ENCODE data around the gene TREM2.
"Not testable (repeated sequence)": the region's sequence is repeated elsewhere in the genome, so short reads cannot be mapped to it uniquely, and the experiment has no call there.

The TREM2 gene

DNA sequence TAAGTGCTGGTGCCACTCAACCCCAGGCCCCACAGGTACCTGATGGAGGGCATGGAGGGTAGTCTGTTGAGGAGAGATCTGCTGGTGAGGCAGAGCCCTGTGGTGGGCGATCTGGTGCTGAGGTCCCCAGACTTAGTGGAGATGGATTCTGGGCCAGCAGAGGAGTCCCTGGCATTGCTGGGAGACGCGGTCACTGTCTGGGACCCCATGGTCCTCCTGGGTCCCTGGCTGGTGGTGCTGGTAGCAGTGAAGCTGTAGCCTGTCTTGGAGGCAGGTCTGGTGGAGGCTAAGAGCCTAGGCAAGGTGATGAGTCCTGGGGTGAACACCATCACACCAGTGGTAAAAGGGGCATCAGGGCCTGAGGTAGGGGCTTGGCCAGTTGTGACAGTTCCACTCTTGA is 31.5 kb upstream of the TREM2 start:
- Histone ChIP-seq H3K27ac (ENCODE audit: low read length) (no peak overlapping the region), H3K4me1 (ENCODE audit: control insufficient read depth, insufficient read depth, low read length) (no peaks in the 10 kb centered on the region), H3K4me3 (ENCODE audit: low read length in 2 of 2) (no peak overlapping the region), H3K9ac (ENCODE audit: low read length in 2 of 2) (no peak overlapping the region), H3K27me3 (ENCODE audit: control insufficient read depth in 1 of 2, insufficient read depth in 2 of 2, low read length in 2 of 2) (peaks cover 0 to 23% of the 10 kb centered on the region in 2 donors), H3K36me3 (ENCODE audit: control insufficient read depth in 2 of 2, insufficient read depth in 2 of 2, low read length in 2 of 2) (no peaks in the 10 kb centered on the region), H3K9me3 (ENCODE audit: control insufficient read depth in 2 of 2, low read length in 2 of 2) (peaks cover 6 to 8% of the 10 kb centered on the region in 2 donors)

DNA sequence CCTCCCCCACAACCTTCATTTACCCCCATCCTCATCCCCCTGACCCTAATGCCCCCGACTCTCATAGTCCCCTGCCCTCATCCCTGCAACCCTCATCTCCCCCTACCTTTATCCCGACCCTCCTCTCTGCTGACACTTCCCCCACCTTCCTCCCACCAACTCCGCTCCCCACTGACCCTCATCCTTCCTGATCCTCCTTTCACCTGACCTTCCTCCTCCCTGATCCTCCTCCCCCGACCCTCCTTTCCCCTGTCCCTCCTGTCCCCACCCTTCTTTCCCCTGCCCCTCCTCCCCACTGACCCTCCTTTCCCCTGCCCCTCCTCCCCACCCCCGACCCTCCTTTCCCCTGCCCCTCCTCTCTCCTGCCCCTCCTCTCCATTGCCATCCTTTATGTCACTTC is 31.0 kb upstream of the TREM2 start:
- no peaks in the 10 kb centered on the region for H3K36me3 ChIP-seq (ENCODE audit: control insufficient read depth in 2 of 2, insufficient read depth in 2 of 2, low read length in 2 of 2)
- H3K9ac ChIP-seq (ENCODE audit: low read length in 2 of 2) = no peak overlapping the region
- peaks cover 8% of the 10 kb centered on the region in 2 donors for H3K9me3 ChIP-seq (ENCODE audit: control insufficient read depth in 2 of 2, low read length in 2 of 2)
- no peak overlapping the region for H3K4me3 ChIP-seq (ENCODE audit: low read length in 2 of 2)
- H3K27ac ChIP-seq (ENCODE audit: low read length) = no peak overlapping the region
- no peaks in the 10 kb centered on the region for H3K4me1 ChIP-seq (ENCODE audit: control insufficient read depth, insufficient read depth, low read length)
- peaks cover 0 to 23% of the 10 kb centered on the region in 2 donors for H3K27me3 ChIP-seq (ENCODE audit: control insufficient read depth in 1 of 2, insufficient read depth in 2 of 2, low read length in 2 of 2)

DNA sequence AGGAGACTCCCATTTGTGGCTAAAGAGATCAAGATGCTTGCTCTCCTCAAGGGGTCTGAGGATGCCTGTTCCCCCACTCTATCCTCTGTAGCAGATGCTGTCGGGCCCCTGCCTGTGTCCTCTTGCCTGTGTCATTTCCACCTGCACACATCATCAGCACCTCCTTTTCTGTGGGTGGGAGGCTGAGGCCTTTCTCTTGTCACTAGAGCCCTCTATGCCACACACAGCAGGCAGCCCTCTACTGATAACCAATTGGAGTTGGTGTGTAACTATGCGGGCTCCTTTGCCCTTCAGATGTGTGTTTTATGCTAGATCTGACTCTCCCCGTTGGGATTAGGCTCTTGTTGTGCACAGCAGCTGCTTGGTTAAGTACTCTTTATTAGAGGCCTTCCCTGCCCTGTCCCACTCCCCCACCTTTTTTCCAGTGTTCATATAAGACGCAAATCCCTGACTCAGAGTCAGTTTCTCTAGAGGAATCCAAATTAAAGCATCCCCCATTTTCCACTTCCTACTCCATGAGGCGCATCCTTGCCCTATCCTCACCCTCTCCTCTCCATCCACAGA is 30.3 kb upstream of the TREM2 start:
- no peak overlapping the region for H3K9ac ChIP-seq (ENCODE audit: low read length in 2 of 2)
- H3K4me3 ChIP-seq (ENCODE audit: low read length in 2 of 2) = no peak overlapping the region
- H3K27ac ChIP-seq (ENCODE audit: low read length) = no peak overlapping the region
- no peaks in the 10 kb centered on the region for H3K36me3 ChIP-seq (ENCODE audit: control insufficient read depth in 2 of 2, insufficient read depth in 2 of 2, low read length in 2 of 2)
- no peaks in the 10 kb centered on the region for H3K4me1 ChIP-seq (ENCODE audit: control insufficient read depth, insufficient read depth, low read length)
- peaks cover 8% of the 10 kb centered on the region in 2 donors for H3K9me3 ChIP-seq (ENCODE audit: control insufficient read depth in 2 of 2, low read length in 2 of 2)
- H3K27me3 ChIP-seq (ENCODE audit: control insufficient read depth in 1 of 2, insufficient read depth in 2 of 2, low read length in 2 of 2) = peaks cover 0 to 25% of the 10 kb centered on the region in 2 donors

DNA sequence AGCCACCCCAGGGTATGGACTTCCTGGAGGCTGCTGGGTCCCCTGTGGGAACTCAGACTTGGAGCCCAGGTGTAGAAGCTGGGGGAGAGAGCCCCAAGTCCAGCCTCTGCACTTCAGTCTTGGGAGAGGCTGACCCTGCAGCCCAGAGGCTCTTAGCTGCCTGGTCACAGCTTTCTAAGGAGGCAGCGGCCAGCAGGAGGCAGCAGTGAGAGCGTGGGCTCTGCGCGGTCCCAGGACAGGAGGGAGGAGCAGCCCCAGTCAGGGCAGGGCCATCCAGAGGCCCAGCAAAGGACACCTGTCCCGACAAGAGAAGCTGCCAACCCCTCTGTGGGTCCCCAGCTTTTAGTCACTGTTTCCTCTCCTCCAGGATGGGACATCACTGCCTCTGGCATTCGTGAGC is 28.7 kb upstream of the TREM2 start:
- peaks cover 8% of the 10 kb centered on the region in 2 donors for H3K9me3 ChIP-seq (ENCODE audit: control insufficient read depth in 2 of 2, low read length in 2 of 2)
- no peak overlapping the region for H3K9ac ChIP-seq (ENCODE audit: low read length in 2 of 2)
- H3K4me3 ChIP-seq (ENCODE audit: low read length in 2 of 2) = no peak overlapping the region
- H3K36me3 ChIP-seq (ENCODE audit: control insufficient read depth in 2 of 2, insufficient read depth in 2 of 2, low read length in 2 of 2) = no peaks in the 10 kb centered on the region
- no peaks in the 10 kb centered on the region for H3K4me1 ChIP-seq (ENCODE audit: control insufficient read depth, insufficient read depth, low read length)
- no peak overlapping the region for H3K27ac ChIP-seq (ENCODE audit: low read length)
- H3K27me3 ChIP-seq (ENCODE audit: control insufficient read depth in 1 of 2, insufficient read depth in 2 of 2, low read length in 2 of 2) = peaks cover 0 to 22% of the 10 kb centered on the region in 2 donors

DNA sequence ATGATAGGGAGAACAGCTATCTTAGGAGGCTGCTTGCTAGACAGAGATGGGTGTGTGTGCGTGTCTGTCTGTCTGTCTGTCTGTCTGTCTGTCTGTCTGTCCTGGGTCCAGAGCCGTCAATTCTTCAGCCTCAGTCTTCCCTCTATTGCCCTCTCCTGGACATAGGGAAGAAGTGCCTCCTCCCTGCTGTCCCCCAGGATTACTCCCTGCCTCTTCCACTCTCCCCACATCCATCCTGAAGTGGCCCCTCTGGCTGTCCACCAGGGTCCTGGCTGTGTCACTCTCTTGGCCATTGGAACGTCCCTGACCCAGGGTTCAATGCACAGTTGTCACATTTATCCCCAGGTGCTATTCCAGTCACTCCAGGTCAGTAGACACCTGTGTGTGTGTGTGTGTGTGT is 27.9 kb upstream of the TREM2 start:
- Histone ChIP-seq H3K4me1 (ENCODE audit: control insufficient read depth, insufficient read depth, low read length) (no peaks in the 10 kb centered on the region), H3K27ac (ENCODE audit: low read length) (no peak overlapping the region), H3K4me3 (ENCODE audit: low read length in 2 of 2) (no peak overlapping the region), H3K9me3 (ENCODE audit: control insufficient read depth in 2 of 2, low read length in 2 of 2) (peaks cover 8% of the 10 kb centered on the region in 2 donors), H3K27me3 (ENCODE audit: control insufficient read depth in 1 of 2, insufficient read depth in 2 of 2, low read length in 2 of 2) (peaks cover 0 to 22% of the 10 kb centered on the region in 2 donors), H3K9ac (ENCODE audit: low read length in 2 of 2) (no peak overlapping the region), H3K36me3 (ENCODE audit: control insufficient read depth in 2 of 2, insufficient read depth in 2 of 2, low read length in 2 of 2) (no peaks in the 10 kb centered on the region)

DNA sequence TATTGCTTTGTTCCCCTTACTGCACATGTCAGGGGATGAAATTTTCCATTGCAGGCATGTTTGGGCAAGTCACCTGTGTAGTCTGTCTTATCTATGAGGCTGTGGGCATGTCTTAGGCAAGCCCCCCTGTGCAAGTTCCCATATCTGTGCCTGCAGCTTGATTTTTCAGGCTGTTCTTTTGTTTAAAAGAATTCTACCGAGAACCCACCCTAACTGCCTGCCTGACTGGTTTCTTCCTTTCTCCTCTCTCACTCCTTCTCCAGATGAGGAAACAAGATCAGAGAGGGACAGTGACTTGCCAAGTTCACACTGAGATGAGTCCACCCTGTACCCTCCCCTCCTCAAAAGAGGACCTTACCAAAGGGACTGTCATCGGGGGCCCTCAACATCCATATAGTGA is 27.1 kb upstream of the TREM2 start:
- H3K27me3 ChIP-seq (ENCODE audit: control insufficient read depth in 1 of 2, insufficient read depth in 2 of 2, low read length in 2 of 2) = peaks cover 0 to 16% of the 10 kb centered on the region in 2 donors
- no peak overlapping the region for H3K4me3 ChIP-seq (ENCODE audit: low read length in 2 of 2)
- no peak overlapping the region for H3K27ac ChIP-seq (ENCODE audit: low read length)
- no peak overlapping the region for H3K9ac ChIP-seq (ENCODE audit: low read length in 2 of 2)
- H3K4me1 ChIP-seq (ENCODE audit: control insufficient read depth, insufficient read depth, low read length) = no peaks in the 10 kb centered on the region
- peaks cover 8 to 10% of the 10 kb centered on the region in 2 donors for H3K9me3 ChIP-seq (ENCODE audit: control insufficient read depth in 2 of 2, low read length in 2 of 2)
- H3K36me3 ChIP-seq (ENCODE audit: control insufficient read depth in 2 of 2, insufficient read depth in 2 of 2, low read length in 2 of 2) = no peaks in the 10 kb centered on the region

DNA sequence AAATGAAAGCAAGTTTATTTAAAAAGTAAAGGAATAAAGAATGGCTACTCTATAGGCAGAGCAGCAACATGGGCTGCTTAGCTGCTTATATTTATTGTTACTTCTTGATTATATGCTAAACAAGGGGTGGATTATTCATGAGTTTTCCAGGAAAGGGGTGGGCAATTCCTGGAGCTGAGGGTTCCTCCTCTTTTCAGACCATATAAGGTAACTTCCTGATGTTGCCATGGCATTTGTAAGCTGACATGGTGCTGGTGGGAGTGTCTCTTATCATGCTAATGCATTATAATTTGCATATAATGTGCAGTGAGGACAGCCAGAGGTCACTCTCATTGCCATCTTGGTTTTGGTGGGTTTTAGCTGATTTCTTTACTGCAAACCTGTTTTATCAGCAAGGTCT is 26.1 kb upstream of the TREM2 start:
- peaks cover 8 to 10% of the 10 kb centered on the region in 2 donors for H3K9me3 ChIP-seq (ENCODE audit: control insufficient read depth in 2 of 2, low read length in 2 of 2)
- not testable (repeated sequence) for H3K36me3 ChIP-seq (ENCODE audit: control insufficient read depth in 2 of 2, insufficient read depth in 2 of 2, low read length in 2 of 2); H3K4me3 ChIP-seq (ENCODE audit: low read length in 2 of 2); H3K27me3 ChIP-seq (ENCODE audit: control insufficient read depth in 1 of 2, insufficient read depth in 2 of 2, low read length in 2 of 2); H3K9ac ChIP-seq (ENCODE audit: low read length in 2 of 2); H3K27ac ChIP-seq (ENCODE audit: low read length); H3K4me1 ChIP-seq (ENCODE audit: control insufficient read depth, insufficient read depth, low read length)

DNA sequence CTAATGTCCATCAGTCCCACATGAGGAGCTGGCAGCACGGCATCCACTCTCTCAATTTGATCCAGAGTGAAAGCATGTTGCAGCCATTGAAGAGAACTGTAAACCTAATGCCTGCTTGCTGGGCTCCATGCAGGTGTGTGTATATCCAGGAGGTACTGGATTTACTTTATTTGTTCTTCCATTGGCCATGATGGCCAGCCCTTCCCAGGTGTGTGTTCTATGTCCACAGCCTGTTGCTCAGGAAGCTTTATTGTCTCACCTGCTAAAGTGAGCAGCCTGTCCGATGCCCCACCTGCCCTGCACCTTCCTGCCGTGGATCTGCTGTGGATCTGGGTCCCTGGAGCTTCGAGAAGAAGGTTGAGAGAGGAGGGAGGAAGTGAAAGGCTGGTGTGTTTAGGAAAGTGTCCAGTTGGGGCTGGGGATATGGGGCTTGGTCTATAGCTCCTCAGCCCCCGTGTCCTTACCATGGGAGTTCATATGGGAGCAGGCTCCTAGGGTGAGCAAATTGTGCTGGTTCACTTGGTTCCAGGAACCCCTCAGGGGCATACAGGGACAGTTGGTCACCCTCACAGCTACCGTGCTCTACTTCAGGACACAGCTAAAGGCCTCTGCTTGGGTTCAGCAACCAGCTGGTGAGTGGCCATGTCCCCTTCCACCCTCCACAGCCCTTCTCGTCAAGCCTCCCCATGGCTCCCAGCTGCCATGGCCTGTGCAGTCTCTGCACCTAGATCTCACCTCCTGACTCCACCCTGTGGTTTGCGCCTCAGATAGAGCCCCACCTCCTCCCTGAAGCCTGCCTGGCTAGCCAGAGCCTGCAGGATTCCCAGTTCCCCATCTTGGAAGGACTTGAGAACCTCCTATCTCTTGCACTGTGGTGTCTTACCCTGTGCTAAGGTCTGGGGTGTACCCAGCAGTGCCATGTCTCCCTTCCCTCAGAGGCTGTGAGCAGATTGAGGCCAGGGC is 25.3 kb upstream of the TREM2 start:
- Histone ChIP-seq H3K27ac (ENCODE audit: low read length) (no peak overlapping the region), H3K4me1 (ENCODE audit: control insufficient read depth, insufficient read depth, low read length) (no peaks in the 10 kb centered on the region)

DNA sequence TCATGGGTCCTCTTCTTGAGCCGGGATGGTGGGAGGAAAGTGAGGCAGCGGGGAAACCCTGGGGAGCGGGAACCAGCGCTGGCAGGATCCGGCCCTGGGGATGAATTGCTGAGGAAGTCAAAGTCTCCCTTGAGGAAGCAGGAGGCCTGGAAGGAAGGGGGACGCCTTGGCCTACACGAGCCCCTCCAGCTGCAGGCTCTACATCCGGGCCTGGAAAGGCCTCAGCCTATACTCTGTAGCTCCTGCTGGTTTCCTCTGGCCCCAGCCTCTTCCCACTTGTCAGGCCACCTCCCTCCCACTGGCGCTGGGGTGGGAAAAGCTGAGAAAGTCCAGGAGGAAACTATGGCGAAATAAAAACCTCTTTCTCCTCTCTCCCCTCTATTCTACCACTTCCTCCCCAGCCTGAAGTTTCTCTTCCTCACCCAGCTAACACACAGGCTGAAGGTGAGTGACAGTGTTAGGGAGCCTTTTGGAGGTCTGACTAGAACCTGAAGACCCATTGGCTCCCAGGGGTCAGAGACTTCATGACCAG is 23.2 kb upstream of the TREM2 start:
- Histone ChIP-seq H3K27me3 (ENCODE audit: control insufficient read depth in 1 of 2, insufficient read depth in 2 of 2, low read length in 2 of 2) (peaks cover 0 to 2% of the 10 kb centered on the region in 2 donors), H3K4me1 (ENCODE audit: control insufficient read depth, insufficient read depth, low read length) (no peaks in the 10 kb centered on the region), H3K4me3 (ENCODE audit: low read length in 2 of 2) (no peak overlapping the region), H3K27ac (ENCODE audit: low read length) (no peak overlapping the region), H3K36me3 (ENCODE audit: control insufficient read depth in 2 of 2, insufficient read depth in 2 of 2, low read length in 2 of 2) (no peaks in the 10 kb centered on the region), H3K9ac (ENCODE audit: low read length in 2 of 2) (no peak overlapping the region), H3K9me3 (ENCODE audit: control insufficient read depth in 2 of 2, low read length in 2 of 2) (peaks cover 8 to 10% of the 10 kb centered on the region in 2 donors)

More for the DNA sequence above, 25.3 kb upstream of the TREM2 start:
- H3K9ac ChIP-seq (ENCODE audit: low read length in 2 of 2) = no peak overlapping the region
- no peaks in the 10 kb centered on the region for H3K36me3 ChIP-seq (ENCODE audit: control insufficient read depth in 2 of 2, insufficient read depth in 2 of 2, low read length in 2 of 2)
- H3K27me3 ChIP-seq (ENCODE audit: control insufficient read depth in 1 of 2, insufficient read depth in 2 of 2, low read length in 2 of 2) = peaks cover 0 to 9% of the 10 kb centered on the region in 2 donors
- peaks cover 8 to 10% of the 10 kb centered on the region in 2 donors for H3K9me3 ChIP-seq (ENCODE audit: control insufficient read depth in 2 of 2, low read length in 2 of 2)
- no peak overlapping the region for H3K4me3 ChIP-seq (ENCODE audit: low read length in 2 of 2)

DNA sequence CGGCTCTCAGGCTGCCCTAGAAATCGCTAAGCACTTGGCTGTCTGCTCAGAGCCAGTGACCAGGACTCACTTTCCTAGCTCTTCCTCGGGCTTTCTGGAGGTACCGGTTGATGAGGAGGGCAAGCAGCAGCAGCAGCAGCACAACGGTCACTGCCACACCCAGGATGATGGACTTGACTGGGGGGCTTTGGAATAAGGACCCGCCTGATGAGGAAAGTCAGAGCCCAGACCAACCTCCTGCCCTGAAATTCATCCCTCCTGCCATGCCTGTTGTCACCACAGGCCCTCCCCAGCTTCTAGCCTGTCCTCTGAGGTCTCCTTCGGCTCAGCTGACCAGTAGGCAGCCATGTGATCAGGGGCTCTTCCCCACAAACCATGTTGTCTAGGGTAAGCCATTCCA is 21.8 kb upstream of the TREM2 start:
- Histone ChIP-seq H3K9ac (ENCODE audit: low read length in 2 of 2) (no peak overlapping the region), H3K4me1 (ENCODE audit: control insufficient read depth, insufficient read depth, low read length) (no peaks in the 10 kb centered on the region), H3K27me3 (ENCODE audit: control insufficient read depth in 1 of 2, insufficient read depth in 2 of 2, low read length in 2 of 2) (peaks cover 0 to 2% of the 10 kb centered on the region in 2 donors), H3K27ac (ENCODE audit: low read length) (no peak overlapping the region), H3K4me3 (ENCODE audit: low read length in 2 of 2) (no peak overlapping the region), H3K36me3 (ENCODE audit: control insufficient read depth in 2 of 2, insufficient read depth in 2 of 2, low read length in 2 of 2) (no peaks in the 10 kb centered on the region), H3K9me3 (ENCODE audit: control insufficient read depth in 2 of 2, low read length in 2 of 2) (peaks cover 4 to 6% of the 10 kb centered on the region in 2 donors)
